Erythroblast (primary cell): Measurements from ENCODE around the gene C17orf67.

Source experiments
- DNase-seq, 2 experiments: peaks; one replicate each; lab custom pipeline; 2025; lab: John Stamatoyannopoulos, UW
- GATA1 ChIP-seq: IDR thresholded peaks from 2 replicates; pipeline ENCODE4 v1.6.1; 2011; ENCODE audit warnings: low read depth, mild to moderate bottlenecking, control low read depth, low read length, moderate library complexity
- POLR2A ChIP-seq: IDR thresholded peaks from 2 replicates; pipeline ENCODE4 v1.6.1; 2011; ENCODE audit warnings: mild to moderate bottlenecking, low read length

Gene C17orf67

GRCh38 chr17:56849131-56849530 is 15.4 kb upstream of the C17orf67 start:
- no peak for TF ChIP-seq GATA1
- TF ChIP-seq POLR2A = no peak
- DNase-seq = no peak

GRCh38 chr17:56847106-56847505 is 13.4 kb upstream of the C17orf67 start:
- no peak for DNase-seq
- no peak for TF ChIP-seq POLR2A
- no peak for TF ChIP-seq GATA1

- no peak for TF ChIP-seq GATA1
- TF ChIP-seq POLR2A = no peak
These were observed 12.2 kb upstream of the C17orf67 start for GRCh38 chr17:56845934-56846333.

GRCh38 chr17:56842577-56842976 is 8.9 kb upstream of the C17orf67 start:
- DNase-seq = no peak
- TF ChIP-seq POLR2A = no peak
- TF ChIP-seq GATA1 = no peak

More at GRCh38 chr17:56845934-56846333, 12.2 kb upstream of the C17orf67 start:
- no peak for DNase-seq

GRCh38 chr17:56838687-56839086 is 5.0 kb upstream of the C17orf67 start:
- no peak for DNase-seq
- TF ChIP-seq POLR2A (no peak), GATA1 (no peak)

- DNase-seq = no peak
- TF ChIP-seq GATA1 (no peak), POLR2A (no peak)
These were observed 1.5 kb upstream of the C17orf67 start for GRCh38 chr17:56835264-56835585.

- DNase-seq = peak; percentile 65 to 69
- TF ChIP-seq GATA1 (no peak), POLR2A (no peak)
These were observed 902 bp upstream of the C17orf67 start for GRCh38 chr17:56834380-56835263.

GRCh38 chr17:56833057-56833808 is 487 bp downstream of the C17orf67 start:
- TF ChIP-seq GATA1 (no peak), POLR2A (peak; percentile 30)
- DNase-seq = peak; percentile 46 to 94

- peak in 1 of 2 experiments; percentile 22 for DNase-seq
- no peak for TF ChIP-seq POLR2A
- no peak for TF ChIP-seq GATA1
These were observed 1.3 kb downstream of the C17orf67 start for GRCh38 chr17:56832446-56832845.

GRCh38 chr17:56831369-56832095 is 2.2 kb downstream of the C17orf67 start:
- DNase-seq = no peak

GRCh38 chr17:56830726-56831368 is 2.9 kb downstream of the C17orf67 start:
- no peak for TF ChIP-seq POLR2A
- no peak for TF ChIP-seq GATA1
- no peak for DNase-seq

More at GRCh38 chr17:56831369-56832095, 2.2 kb downstream of the C17orf67 start:
- TF ChIP-seq POLR2A (no peak), GATA1 (no peak)

GRCh38 chr17:56826611-56827414 is 6.9 kb downstream of the C17orf67 start:
- TF ChIP-seq GATA1 = no peak
- no peak for TF ChIP-seq POLR2A
- DNase-seq = peak in 1 of 2 experiments; percentile 7
